Spleen (tissue), 11 donors: ENCODE results near the gene LDLRAD4. TPM values are rescaled to one million over a fixed set of nuclear protein-coding genes. Genes with fewer than 3 reads are reported as not detected.

ENCODE experiments used
- DNase-seq: peaks from one replicate; pipeline ENCODE4 v3.0.0-alpha.2; 2020
- H3K27ac ChIP-seq, 8 donors: fragments of 200-600 bp; sonication (generic) in 7 of 8; 1 replicate in 4 of 8; 2 replicates in 4 of 8; pipeline versions ENCODE4 v1.5.0 to v1.8.0; 2016 to 2021; ENCODE audit warnings: inconsistent platforms in 4 of 8, mild to moderate bottlenecking in 4 of 8, moderate library complexity in 1 of 8
- H3K27me3 ChIP-seq, 7 donors: fragments of 200-600 bp; sonication (generic) in 6 of 7; replicated peaks in 1 of 7; 1 replicate in 4 of 7; 2 replicates in 3 of 7; pipeline versions ENCODE4 v1.5.0 to v1.8.0; 2016 to 2021; ENCODE audit warnings: inconsistent platforms in 3 of 7, mild to moderate bottlenecking in 1 of 7
- H3K36me3 ChIP-seq, 6 donors: fragments of 200-600 bp; sonication (generic) in 5 of 6; 1 replicate in 4 of 6; 2 replicates in 2 of 6; pipeline versions ENCODE4 v1.5.0 to v1.8.0; 2016 to 2021; ENCODE audit warnings: inconsistent platforms in 2 of 6
- H3K4me1 ChIP-seq, 6 donors: fragments of 200-600 bp; sonication (generic) in 5 of 6; 1 replicate in 3 of 6; 2 replicates in 3 of 6; pipeline versions ENCODE4 v1.5.0 to v1.8.0; 2016 to 2021; ENCODE audit warnings: inconsistent platforms in 3 of 6
- H3K4me3 ChIP-seq, 8 donors: fragments of 200-600 bp; sonication (generic) in 7 of 8; 1 replicate in 4 of 8; 2 replicates in 4 of 8; pipeline versions ENCODE4 v1.5.0 to v1.8.0; 2016 to 2021; ENCODE audit warnings: inconsistent platforms in 4 of 8, mild to moderate bottlenecking in 4 of 8, moderate library complexity in 2 of 8
- H3K9me3 ChIP-seq, 8 donors: fragments of 200-600 bp; sonication (generic) in 7 of 8; 1 replicate in 4 of 8; 2 replicates in 4 of 8; pipeline versions ENCODE4 v1.5.0 to v1.8.0; 2016 to 2021; ENCODE audit warnings: inconsistent platforms in 4 of 8
- POLR2A ChIP-seq, 3 donors: fragments of 450-650 bp; IDR thresholded peaks; one replicate each; pipeline ENCODE4 v1.5.1; 2017; ENCODE audit warnings: antibody characterized with exemption in 3 of 3, mild to moderate bottlenecking in 1 of 3
- POLR2AphosphoS5 ChIP-seq, 3 donors: sonication (generic); formaldehyde crosslinking; IDR thresholded peaks; one replicate each; pipeline ENCODE4 v1.5.1; 2017; ENCODE audit warnings: antibody characterized with exemption in 3 of 3
- WGBS, 5 donors: extraction: QIAGEN DNeasy Blood & Tissue Kit in 3 of 5; methylation state at CpG; one replicate each; pipeline versions ENCODE4 v1.1.5 to v1.1.7; 2013 to 2018; 5-methylcytosine and 5-hydroxymethylcytosine counted together
- intact Hi-C: fragments of 100-400 bp; cut with DNase I; formaldehyde crosslinking; loops from one replicate; pipeline ENCODE4 v1.15.0; 2023; ENCODE audit warnings: low total_unique reads
- polyA plus RNA-seq, 3 donors: library from polyadenylated mRNA; stranded (reverse); fragments of 200-250 nt; gene quantifications; one replicate each; pipeline ENCODE4 v1.2.1, GENCODE V29; 2013
- total RNA-seq, 7 donors: library from RNA; depleted of rRNA in 3 of 7; stranded (reverse); fragments of >200 nt in 3 of 7; fragmentation: NEBNext Ultra II Directional in 4 of 7; extraction: Animal tissue kit (Norgen Biotek cat#: 25700) in 4 of 7; gene quantifications; one replicate each; pipeline versions ENCODE4 v1.1.0 to v1.2.1, GENCODE V29; 2016 to 2021
- TF ChIP-seq, protein P1 (sequence below), 11 experiments: fragments of 200-600 bp in 7 of 11; fragments of 450-650 bp in 4 of 11; sonication (generic) in 4 of 11; IDR thresholded peaks in 8 of 11; conservative IDR thresholded peaks in 3 of 11; 1 replicate in 7 of 11; 2 replicates in 4 of 11; pipeline versions ENCODE4 v1.4.0 to v1.8.0; 2016 to 2021; ENCODE audit warnings: antibody characterized with exemption in 11 of 11, inconsistent platforms in 4 of 11, mild to moderate bottlenecking in 1 of 11
- donor health status: healthy with polysubstance abuse.
- donor health status: DM: no; HTN: no; CAD: no; lungs with moderate emphysema.
- donor health status: DM: no; HTN: no; CAD: no.
- donor health status: Bipolar disorder and iron deficiency.
- donor health status: healthy.
- donor health status: DM: no; HTN: no; CAD: no.
- donor health status: DM: yes; HTN: yes; CAD: no.

LDLRAD4 gene
- total and polyA plus RNA-seq, 10 donors: 4.5 to 80.8 (median 46.4) TPM

GRCh38 chr18:13427354-13427753, 208.8 kb downstream of the LDLRAD4 start:
- Histone ChIP-seq H3K27me3 (no peaks in the 10 kb centered on the region), H3K4me1 (no peaks in the 10 kb centered on the region), H3K27ac (no peak overlapping the region), H3K36me3 (no peaks in the 10 kb centered on the region), H3K4me3 (no peak overlapping the region), H3K9me3 (no peaks in the 10 kb centered on the region)
- TF ChIP-seq, protein P1, sequence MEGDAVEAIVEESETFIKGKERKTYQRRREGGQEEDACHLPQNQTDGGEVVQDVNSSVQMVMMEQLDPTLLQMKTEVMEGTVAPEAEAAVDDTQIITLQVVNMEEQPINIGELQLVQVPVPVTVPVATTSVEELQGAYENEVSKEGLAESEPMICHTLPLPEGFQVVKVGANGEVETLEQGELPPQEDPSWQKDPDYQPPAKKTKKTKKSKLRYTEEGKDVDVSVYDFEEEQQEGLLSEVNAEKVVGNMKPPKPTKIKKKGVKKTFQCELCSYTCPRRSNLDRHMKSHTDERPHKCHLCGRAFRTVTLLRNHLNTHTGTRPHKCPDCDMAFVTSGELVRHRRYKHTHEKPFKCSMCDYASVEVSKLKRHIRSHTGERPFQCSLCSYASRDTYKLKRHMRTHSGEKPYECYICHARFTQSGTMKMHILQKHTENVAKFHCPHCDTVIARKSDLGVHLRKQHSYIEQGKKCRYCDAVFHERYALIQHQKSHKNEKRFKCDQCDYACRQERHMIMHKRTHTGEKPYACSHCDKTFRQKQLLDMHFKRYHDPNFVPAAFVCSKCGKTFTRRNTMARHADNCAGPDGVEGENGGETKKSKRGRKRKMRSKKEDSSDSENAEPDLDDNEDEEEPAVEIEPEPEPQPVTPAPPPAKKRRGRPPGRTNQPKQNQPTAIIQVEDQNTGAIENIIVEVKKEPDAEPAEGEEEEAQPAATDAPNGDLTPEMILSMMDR (IDR thresholded peaks at IDR 0.05 in 8 of 11, conservative IDR thresholded peaks at IDR 0.05 in 3 of 11): no peak
- TF ChIP-seq POLR2AphosphoS5 (IDR thresholded peaks at IDR 0.05) (no peak), POLR2A (IDR thresholded peaks at IDR 0.05) (no peak)
- intact Hi-C loops: no loop called here
- no peak for DNase-seq
- WGBS, 5 donors: 72 to 85% (median 83%) methylated on average over 3 of the region's 3 CpGs

GRCh38 chr18:13428319-13428718, 209.8 kb downstream of the LDLRAD4 start:
- H3K4me1 ChIP-seq: no peaks in the 10 kb centered on the region
- 68 to 86% (median 84%) methylated on average over 3 of the region's 3 CpGs for WGBS, 5 donors
- TF ChIP-seq POLR2A (IDR thresholded peaks at IDR 0.05) (no peak), POLR2AphosphoS5 (IDR thresholded peaks at IDR 0.05) (no peak)
- TF ChIP-seq, protein P1 (IDR thresholded peaks at IDR 0.05 in 8 of 11, conservative IDR thresholded peaks at IDR 0.05 in 3 of 11): no peak
- no peaks in the 10 kb centered on the region for H3K9me3 ChIP-seq
- no peak overlapping the region for H3K4me3 ChIP-seq
- no peaks in the 10 kb centered on the region for H3K27me3 ChIP-seq
- intact Hi-C loops: no loop called here
- no peak for DNase-seq
- no peaks in the 10 kb centered on the region for H3K36me3 ChIP-seq
- no peak overlapping the region for H3K27ac ChIP-seq

- Histone ChIP-seq H3K27ac (no peak overlapping the region), H3K36me3 (no peaks in the 10 kb centered on the region), H3K4me1 (no peaks in the 10 kb centered on the region), H3K4me3 (no peak overlapping the region), H3K9me3 (no peaks in the 10 kb centered on the region), H3K27me3 (no peaks in the 10 kb centered on the region)
- WGBS, 5 donors: 77 to 84% (median 78%) methylated on average over 5 of the region's 5 CpGs
- no peak for DNase-seq
- intact Hi-C loops: no loop called here
- TF ChIP-seq, protein P1 (IDR thresholded peaks at IDR 0.05 in 8 of 11, conservative IDR thresholded peaks at IDR 0.05 in 3 of 11): no peak
- TF ChIP-seq POLR2A (IDR thresholded peaks at IDR 0.05): no peak
Observed at GRCh38 chr18:13429016-13429415, 210.5 kb downstream of the LDLRAD4 start.

DNA sequence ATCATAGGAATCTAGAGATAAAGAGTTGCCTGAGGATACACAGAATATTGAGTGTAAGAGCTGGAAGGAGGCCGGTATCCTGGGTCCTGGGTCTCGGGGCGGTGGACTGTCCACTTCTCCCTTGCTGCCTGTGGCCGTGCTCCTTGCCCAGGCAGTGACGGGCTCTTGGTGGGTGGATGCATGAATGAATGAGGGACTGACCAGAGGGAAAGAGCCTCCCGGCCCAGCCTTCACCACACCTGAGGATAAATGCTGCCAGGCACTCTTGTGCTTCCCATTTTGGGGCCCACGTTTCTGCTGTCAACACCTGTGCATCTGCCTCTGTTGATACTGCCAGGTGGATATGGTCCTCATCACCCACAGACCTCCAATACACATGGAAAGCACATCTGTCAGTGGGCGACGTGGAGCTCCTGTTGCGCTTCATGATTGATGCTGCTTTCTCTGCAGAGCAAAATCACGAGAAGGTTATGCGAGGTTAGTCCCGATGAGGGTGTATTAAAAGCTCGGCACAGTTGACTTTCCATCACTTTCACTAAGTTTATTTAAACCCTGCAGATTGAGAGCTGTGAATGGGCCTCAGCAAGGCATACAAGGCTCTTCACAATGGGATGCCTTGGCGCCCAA, 211.4 kb downstream of the LDLRAD4 start:
- 80 to 96% (median 90%) methylated on average over 14 to 15 of the region's 15 CpGs for WGBS, 5 donors
- DNase-seq: no peak
- H3K36me3 ChIP-seq: no peaks in the 10 kb centered on the region
- TF ChIP-seq, protein P1 (IDR thresholded peaks at IDR 0.05 in 8 of 11, conservative IDR thresholded peaks at IDR 0.05 in 3 of 11): no peak
- no peak for TF ChIP-seq POLR2A (IDR thresholded peaks at IDR 0.05)
- no peaks in the 10 kb centered on the region for H3K4me1 ChIP-seq
- no peaks in the 10 kb centered on the region for H3K27me3 ChIP-seq
- no peak overlapping the region for H3K27ac ChIP-seq
- no peaks in the 10 kb centered on the region for H3K9me3 ChIP-seq
- no peak overlapping the region for H3K4me3 ChIP-seq
- intact Hi-C loops: no loop called here
